MCF 10A (cell line): Measurements from ENCODE around the gene SNX32. TPM values are rescaled to one million over a fixed set of nuclear protein-coding genes. Genes with fewer than 3 reads are reported as not detected.

Experiments used
- Bru-seq: library from RNA; stranded (reverse); fragments of 400-500 nt; gene quantifications from one replicate; lab custom pipeline; 2021; lab: Mats Ljungman, UMichigan
- BruChase-seq, 2 experiments: library from RNA; stranded (reverse); fragments of 400-500 nt; gene quantifications; one replicate each; lab custom pipeline; 2021; lab: Mats Ljungman, UMichigan
- BruUV-seq: library from RNA; stranded (reverse); fragments of 400-500 nt; replicated peaks from 2 replicates; lab custom pipeline; 2021; lab: Mats Ljungman, UMichigan
- CTCF ChIA-PET: fragments of 300-600 bp; sonication (Branson Sonifier 250); formaldehyde crosslinking; extraction: SDS; loops from one replicate; lab custom pipeline; 2021; ENCODE audit warnings: antibody characterized with exemption, inconsistent platforms; lab: Yijun Ruan, JAX
- POLR2A ChIA-PET: fragments of 300-600, 350-650 bp; sonication (Branson Sonifier 250); formaldehyde crosslinking; extraction: SDS; loops from one replicate; lab custom pipeline; 2020; ENCODE audit warnings: antibody characterized with exemption, inconsistent platforms; lab: Yijun Ruan, JAX
- DNase-seq: peaks from one replicate; pipeline ENCODE4 v3.0.0-alpha.2; 2018; ENCODE audit not compliant: unreplicated experiment
- H3K27ac Mint-ChIP-seq: one replicate; pipeline ENCODE4 v1.8.0; 2022; ENCODE audit warnings: mild to moderate bottlenecking, low read depth, mixed read lengths; ENCODE audit not compliant: unreplicated experiment
- H3K27me3 Mint-ChIP-seq: one replicate; pipeline ENCODE4 v1.8.0; 2022; ENCODE audit warnings: mixed read lengths; ENCODE audit not compliant: insufficient read depth, unreplicated experiment
- H3K36me3 Mint-ChIP-seq: one replicate; pipeline ENCODE4 v1.8.0; 2022; ENCODE audit warnings: mild to moderate bottlenecking, moderate library complexity, mixed read lengths; ENCODE audit not compliant: insufficient read depth, unreplicated experiment
- H3K4me1 Mint-ChIP-seq: one replicate; pipeline ENCODE4 v1.8.0; 2022; ENCODE audit warnings: mixed read lengths; ENCODE audit not compliant: insufficient read depth, unreplicated experiment
- H3K4me3 Mint-ChIP-seq: one replicate; pipeline ENCODE4 v1.8.0; 2022; ENCODE audit warnings: mild to moderate bottlenecking, moderate library complexity, mixed read lengths; ENCODE audit not compliant: unreplicated experiment
- H3K9me3 Mint-ChIP-seq: one replicate; pipeline ENCODE4 v1.8.0; 2022; ENCODE audit warnings: mixed read lengths; ENCODE audit not compliant: unreplicated experiment
- CTCF ChIP-seq: fragments of 200-600 bp; IDR thresholded peaks from one replicate; pipeline ENCODE4 v1.8.0; 2022; ENCODE audit warnings: antibody characterized with exemption, mild to moderate bottlenecking; ENCODE audit not compliant: unreplicated experiment
- intact Hi-C: fragments of 100-400 bp; cut with micrococcal nuclease; formaldehyde crosslinking; loops from 2 replicates; pipeline ENCODE4 v1.14.1; 2022
- long read RNA-seq: library from polyadenylated mRNA; stranded (forward); transcript quantifications from one replicate; pipeline ENCODE4 v2.0.0, GENCODE V29; 2022
- total RNA-seq: library from RNA; stranded (reverse); gene quantifications from 2 replicates; pipeline ENCODE4 v1.2.3, GENCODE V29; 2022

SNX32 gene
- not detected in 2 replicates for total RNA-seq
- not detected for Bru-seq, nascent RNA
- not detected for BruChase-seq, experiment 1, labeled RNA remaining after a 6-hour chase
- BruChase-seq, experiment 2, labeled RNA remaining after a 2-hour chase: not detected
- long read RNA-seq, partial matches to known transcripts: 0 of 1 reads
- long read RNA-seq, other reads (novel, unspliced or antisense): 1 of 1 reads

- Mint-ChIP-seq H3K36me3 (no peaks in the 10 kb centered on the region), H3K27ac (no peak within 1 kb of the TSS), H3K27me3 (peaks cover 40% of the 10 kb centered on the region), H3K4me3 (no peak within 1 kb of the TSS), H3K9me3 (peaks cover 6% of the 10 kb centered on the region), H3K4me1 (no peaks in the 10 kb centered on the region)
- no peak for TF ChIP-seq CTCF
- CTCF ChIA-PET: interaction anchor here (0.8 to 1.0 kb wide), 2 partner anchors 18 to 53 kb away, joined by 3 to 4 read pairs; no protein-coding TSS in a partner anchor
- intact Hi-C loops: no loop called here
- no TSS peak for BruUV-seq
- DNase-seq: no peak
- POLR2A ChIA-PET: interaction anchor here (1.0 kb wide), 1 partner anchor 25 kb away, joined by 4 read pairs; the partner anchor contains the start of gene CFL1
Observed at GRCh38 chr11:65833297-65834030, at the start of gene SNX32. SNX32 (plus strand) TSS chr11:65833963; CDS start chr11:65834066, 103 bp downstream.

- DNase-seq: no peak
- intact Hi-C loops: no loop called here
- no peak overlapping the region for H3K4me3 Mint-ChIP-seq
- no TSS peak for BruUV-seq
- H3K27me3 Mint-ChIP-seq: peaks cover 22% of the 10 kb centered on the region
- no peak for TF ChIP-seq CTCF
- ChIA-PET POLR2A (interaction anchor here (0.5 to 3.0 kb wide), 7 partner anchors 7 to 544 kb away, joined by 3 to 12 read pairs (median 3); partner anchors contain the start of gene KAT5), CTCF (interaction anchor here (0.6 to 0.7 kb wide), 2 partner anchors 9 to 771 kb away, joined by 3 to 5 read pairs; partner anchors contain the start of gene ARL2)
- no peaks in the 10 kb centered on the region for H3K4me1 Mint-ChIP-seq
- H3K27ac Mint-ChIP-seq: no peak overlapping the region
- no peaks in the 10 kb centered on the region for H3K9me3 Mint-ChIP-seq
- no peaks in the 10 kb centered on the region for H3K36me3 Mint-ChIP-seq
Observed at GRCh38 chr11:65785319-65786007, 48.3 kb upstream of the SNX32 start.

GRCh38 chr11:65786008-65786785 lies 47.6 kb upstream of the SNX32 start:
- ChIA-PET POLR2A (interaction anchor here (1.0 to 1.3 kb wide), 2 partner anchors 10 to 32 kb away, joined by 3 read pairs; no protein-coding TSS in a partner anchor), CTCF (interaction anchor here (0.7 kb wide), 1 partner anchor 10 kb away, joined by 3 read pairs; no protein-coding TSS in a partner anchor)
- H3K9me3 Mint-ChIP-seq: no peaks in the 10 kb centered on the region
- no peaks in the 10 kb centered on the region for H3K4me1 Mint-ChIP-seq
- H3K27ac Mint-ChIP-seq: no peak overlapping the region
- TF ChIP-seq CTCF: no peak
- no peaks in the 10 kb centered on the region for H3K36me3 Mint-ChIP-seq
- no peak for DNase-seq
- no TSS peak for BruUV-seq
- H3K27me3 Mint-ChIP-seq: peaks cover 22% of the 10 kb centered on the region
- no peak overlapping the region for H3K4me3 Mint-ChIP-seq
- intact Hi-C loops: no loop called here
